ENCODE data around the gene RHOA.

- TF ChIP-seq SMC3 (IDR thresholded peaks at IDR 0.05; ENCODE audit: low read depth, low read length) (peak; percentile 61), USF2 (IDR thresholded peaks at IDR 0.05; ENCODE audit: low read depth, low read length) (no peak; the same call in 1 of the 2 replicates), ELK1 (IDR thresholded peaks at IDR 0.05; ENCODE audit: borderline replicate concordance, low read depth, low read length) (no peak), POLR2A (IDR thresholded peaks at IDR 0.05; ENCODE audit: low read depth, low read length) (peak; percentile 71; the same call in 1 of the 2 replicates), CTCF (conservative IDR thresholded peaks at IDR 0.05; ENCODE audit: low read depth, low read length) (peak; percentile 62), MAFK (IDR thresholded peaks at IDR 0.05; ENCODE audit: low read depth, low read length) (no peak), RFX5 (IDR thresholded peaks at IDR 0.05; ENCODE audit: low read depth, low read length) (no peak), MXI1 (IDR thresholded peaks at IDR 0.05; ENCODE audit: borderline replicate concordance, low read depth, low read length) (peak; percentile 93), CEBPB (IDR thresholded peaks at IDR 0.05; ENCODE audit: low read depth, low read length) (no peak), MAZ (IDR thresholded peaks at IDR 0.05; ENCODE audit: borderline replicate concordance, low read depth, low read length) (peak; percentile 65; the same call in 1 of the 2 replicates)
Observed at GRCh38 chr3:49339941-49340800, 71.6 kb downstream of the RHOA start, which contains the start of gene USP4.

All from IMR-90 (cell line).